Vagina (tissue), 2 donors: Measurements from ENCODE around the gene IFI6.

Experiments used
- CTCF ChIP-seq, 3 experiments: fragments of 450-650 bp in 2 of 3; fragments of 200-600 bp in 1 of 3; sonication (generic) in 1 of 3; IDR thresholded peaks; one replicate each; pipeline ENCODE4 v1.5.1; 2017 to 2019; ENCODE audit warnings: antibody characterized with exemption in 3 of 3, mild to moderate bottlenecking in 2 of 3, moderate library complexity in 2 of 3
- POLR2AphosphoS5 ChIP-seq, 2 donors: sonication (generic); formaldehyde crosslinking; IDR thresholded peaks; one replicate each; pipeline ENCODE4 v1.9.0; 2017; ENCODE audit warnings: antibody characterized with exemption in 2 of 2, mild to moderate bottlenecking in 2 of 2, low read depth in 1 of 2; ENCODE audit not compliant: insufficient read depth in 1 of 2

GRCh38 chr1:27626031-27626935 lies 45.7 kb downstream of the IFI6 start:
- TF ChIP-seq CTCF (IDR thresholded peaks at IDR 0.05), result no peak
- no peak for TF ChIP-seq POLR2AphosphoS5 (IDR thresholded peaks at IDR 0.05; ENCODE audit: insufficient read depth in 1 of 2, low read depth in 1 of 2)
